HepG2 (cell line): ENCODE results near the gene CADM1. TPM values are rescaled to one million over a fixed set of nuclear protein-coding genes. Genes with fewer than 3 reads are reported as not detected.

Experiments
- ATAC-seq: fragments of 200-7000 bp; cut with Tn5 transposase; 3 replicates; pipeline ENCODE4 v1.9.1; 2020; ENCODE audit warnings: mild to moderate bottlenecking, moderate library complexity
- BruUV-seq: library from RNA; stranded (reverse); fragments of 400-500 nt; replicated peaks from 2 replicates; lab custom pipeline; 2021; lab: Mats Ljungman, UMichigan
- CTCF ChIA-PET: fragments of 300-600 bp; formaldehyde crosslinking; extraction: SDS; loops from one replicate; lab custom pipeline; 2021; ENCODE audit warnings: low total read pairs, inconsistent platforms, low intra/inter-chr PET ratio; lab: Yijun Ruan, JAX
- POLR2A ChIA-PET: fragments of 350-600 bp; sonication (Branson Sonifier 250); formaldehyde crosslinking; loops from one replicate; lab custom pipeline; 2020; ENCODE audit warnings: antibody characterized with exemption, inconsistent platforms; lab: Yijun Ruan, JAX
- DNase-seq: peaks from one replicate; pipeline ENCODE4 v3.0.0-alpha.2; 2015; ENCODE audit warnings: low spot score
- FAIRE-seq: peaks from 3 replicates; lab custom pipeline; 2011; peaks lifted over from hg19 to GRCh38; lab: Jason Lieb, UNC
- H2AFZ ChIP-seq: one replicate; pipeline ENCODE4 v1.6.1; 2011; ENCODE audit warnings: low read length, inconsistent platforms
- H3K27ac ChIP-seq: fragments of 300-600 bp; 3 replicates; pipeline ENCODE4 v1.8.0; 2011; ENCODE audit warnings: mixed run types, mild to moderate bottlenecking, mixed read lengths, low read length, inconsistent platforms; ENCODE audit not compliant: insufficient read depth; ENCODE audit errors: extremely low read length
- H3K27me3 ChIP-seq, 2 experiments: fragments of 200-600 bp in 1 of 2; 2 replicates in 1 of 2; 3 replicates in 1 of 2; pipeline versions ENCODE4 v1.6.0 to v1.8.0; 2011; ENCODE audit warnings: low read length in 2 of 2, mild to moderate bottlenecking in 2 of 2, moderate library complexity in 2 of 2, inconsistent platforms in 1 of 2; ENCODE audit not compliant: insufficient read depth in 2 of 2, control insufficient read depth in 1 of 2
- H3K36me3 ChIP-seq, 2 experiments: fragments of 200-600 bp in 1 of 2; replicated peaks in 1 of 2; 2 replicates in 1 of 2; 3 replicates in 1 of 2; pipeline versions ENCODE4 v1.5.1 to v1.8.0; 2011; ENCODE audit warnings: low read length in 2 of 2, inconsistent platforms in 1 of 2; ENCODE audit not compliant: insufficient read depth in 2 of 2, control insufficient read depth in 1 of 2
- H3K4me1 ChIP-seq: 2 replicates; pipeline ENCODE4 v1.5.1; 2012; ENCODE audit warnings: low read length, inconsistent platforms; ENCODE audit not compliant: insufficient read depth
- H3K4me2 ChIP-seq: 2 replicates; pipeline ENCODE4 v1.6.0; 2011; ENCODE audit warnings: low read depth, low read length, inconsistent platforms
- H3K4me3 ChIP-seq, 3 experiments: fragments of 200-600 bp in 1 of 3; sonication (generic), shearing (Covaris generic) in 1 of 3; replicated peaks in 1 of 3; 2 replicates each; pipeline ENCODE4 v1.5.1; 2011 to 2016; ENCODE audit warnings: low read length in 3 of 3, inconsistent platforms in 2 of 3, low read depth in 2 of 3, mild to moderate bottlenecking in 2 of 3, control low read depth in 1 of 3, mixed read lengths in 1 of 3; ENCODE audit not compliant: insufficient read depth in 1 of 3
- H3K79me2 ChIP-seq: one replicate; pipeline ENCODE4 v1.6.1; 2011; ENCODE audit warnings: low read length, inconsistent platforms; ENCODE audit not compliant: insufficient read depth
- H3K9ac ChIP-seq: 2 replicates; pipeline ENCODE4 v1.6.0; 2011; ENCODE audit warnings: mild to moderate bottlenecking, low read depth, low read length, inconsistent platforms; ENCODE audit not compliant: insufficient read depth
- H3K9me3 ChIP-seq: 2 replicates; pipeline ENCODE4 v1.5.1; 2012; ENCODE audit warnings: mild to moderate bottlenecking, low read length
- H4K20me1 ChIP-seq: 2 replicates; pipeline ENCODE4 v1.6.0; 2011; ENCODE audit warnings: inconsistent platforms, mild to moderate bottlenecking, low read length, moderate library complexity; ENCODE audit not compliant: insufficient read depth
- RXRA ChIP-seq: sonication (generic); formaldehyde crosslinking; IDR thresholded peaks from 2 replicates; pipeline ENCODE4 v1.5.1; 2020; ENCODE audit warnings: missing genetic modification reagents
- U2AF1 ChIP-seq: fragments of 200-400 bp; formaldehyde crosslinking; optimal IDR thresholded peaks from 2 replicates; pipeline ENCODE3; 2017; ENCODE audit warnings: mild to moderate bottlenecking, low read depth, low read length
- ZNF543 ChIP-seq: sonication (generic); formaldehyde crosslinking; IDR thresholded peaks from 2 replicates; pipeline ENCODE4 v1.4.0; 2020; ENCODE audit warnings: mild to moderate bottlenecking, missing genetic modification reagents
- ZNF549 ChIP-seq: sonication (generic); formaldehyde crosslinking; IDR thresholded peaks from 2 replicates; pipeline ENCODE4 v1.5.0; 2020; ENCODE audit warnings: missing genetic modification reagents
- ZNF678 ChIP-seq: sonication (generic); formaldehyde crosslinking; IDR thresholded peaks from 2 replicates; pipeline ENCODE4 v1.4.0; 2020; ENCODE audit warnings: mild to moderate bottlenecking, missing genetic modification reagents
- WGBS: methylation state at CpG from one replicate; pipeline ENCODE4 v1.1.6; 2017; ENCODE audit warnings: low lambda C conversion rate; 5-methylcytosine and 5-hydroxymethylcytosine counted together
- in situ Hi-C: cut with HindIII; loops from 2 replicates; pipeline ENCODE4 v1.10.0; 2017; ENCODE audit warnings: low pct_unique_long_range_greater_than_20kb; ENCODE audit not compliant: extremely low pct_ligation_motif_present
- intact Hi-C: fragments of 100-400 bp; cut with micrococcal nuclease; formaldehyde crosslinking; loops from one replicate; pipeline ENCODE4 v1.10.0; 2022; ENCODE audit not compliant: unreplicated experiment
- polyA plus RNA-seq, 8 experiments: library from polyadenylated mRNA; depleted of rRNA in 3 of 8; stranded (reverse) in 7 of 8; unstranded in 1 of 8; fragments of >200 nt; fragmentation: Illumina TruSeq in 4 of 8; extraction: Trizol in 4 of 8; gene quantifications; 2 replicates each; pipeline versions ENCODE4 v1.2.1 to v1.2.3, GENCODE V29; 2011 to 2016; ENCODE audit warnings: low read depth in 4 of 8, missing spikeins in 1 of 8, mixed read lengths in 1 of 8; ENCODE audit not compliant: insufficient read depth in 1 of 8
- total RNA-seq, 5 experiments: library from RNA; depleted of rRNA; stranded (reverse); fragments of >200 nt; fragmentation: Illumina TruSeq; extraction: Trizol; gene quantifications; 2 replicates each; pipeline ENCODE4 v1.2.3, GENCODE V29; 2016; ENCODE audit warnings: low read depth in 1 of 5
- TF ChIP-seq, protein P1 (sequence below): sonication (generic); formaldehyde crosslinking; IDR thresholded peaks from 2 replicates; pipeline ENCODE4 v1.8.0; 2023; ENCODE audit warnings: mild to moderate bottlenecking, missing genetic modification reagents
- TF ChIP-seq, protein P2 (sequence below): IDR thresholded peaks from 2 replicates; pipeline ENCODE4 v1.6.1; 2012; ENCODE audit warnings: low read depth, low read length, improper control_type of control experiment

CADM1 gene
- total and polyA plus RNA-seq, 2 of the 13 experiments (the other 11 are each of a cell fraction or from before 2014, with no cell fraction given), result 71.3 to 122 TPM

DNA sequence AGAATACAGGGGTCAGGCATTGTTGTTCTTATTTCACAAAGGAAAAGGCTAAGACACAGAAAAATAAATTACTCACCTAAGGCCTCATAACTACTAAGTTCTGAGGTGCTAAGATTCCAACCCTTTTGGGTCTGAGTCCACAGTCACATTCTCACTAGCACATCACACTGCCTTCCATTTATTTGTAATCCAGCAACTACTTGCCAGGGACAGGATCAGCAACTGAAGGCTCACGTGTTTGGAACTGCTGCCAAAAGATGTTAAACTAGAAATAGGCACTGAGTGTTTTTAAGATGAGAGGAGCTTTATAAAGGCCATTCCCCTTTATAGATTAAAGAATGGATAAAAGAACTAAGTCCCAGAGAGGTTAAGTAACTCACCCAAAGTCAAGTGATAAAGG, 58.0 kb downstream of the CADM1 start:
- in situ Hi-C loops, result no loop called here
- CTCF ChIA-PET, result no interaction called here
- 95% methylated on average over 1 of the region's 1 CpG for WGBS
- H3K4me3 ChIP-seq, result no peak overlapping the region
- H3K27ac ChIP-seq, result no peak overlapping the region
- peaks cover 8% of the 10 kb centered on the region for H3K4me1 ChIP-seq
- intact Hi-C loops, result loop anchor here (1.0 kb wide), 1 partner anchor 27 kb away; no protein-coding TSS in a partner anchor
- ATAC-seq, result no peak
- peaks cover 37% of the 10 kb centered on the region for H3K79me2 ChIP-seq
- H2AFZ ChIP-seq, result no peak overlapping the region
- no peak overlapping the region for H3K9ac ChIP-seq
- no peaks in the 10 kb centered on the region; the same call in none of the 2 replicates for H4K20me1 ChIP-seq
- DNase-seq, result no peak
- TF ChIP-seq, protein P1, sequence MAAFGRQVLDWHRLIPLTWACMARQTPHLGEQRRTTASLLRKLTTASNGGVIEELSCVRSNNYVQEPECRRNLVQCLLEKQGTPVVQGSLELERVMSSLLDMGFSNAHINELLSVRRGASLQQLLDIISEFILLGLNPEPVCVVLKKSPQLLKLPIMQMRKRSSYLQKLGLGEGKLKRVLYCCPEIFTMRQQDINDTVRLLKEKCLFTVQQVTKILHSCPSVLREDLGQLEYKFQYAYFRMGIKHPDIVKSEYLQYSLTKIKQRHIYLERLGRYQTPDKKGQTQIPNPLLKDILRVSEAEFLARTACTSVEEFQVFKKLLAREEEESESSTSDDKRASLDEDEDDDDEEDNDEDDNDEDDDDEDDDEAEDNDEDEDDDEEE (CRISPR knock-in tag), result no peak
- TF ChIP-seq ZNF543 (CRISPR knock-in tag) (no peak), RXRA (no peak), ZNF549 (CRISPR knock-in tag) (no peak)
- peaks cover 12% of the 10 kb centered on the region for H3K9me3 ChIP-seq
- no peak for FAIRE-seq
- BruUV-seq, result no TSS peak
- H3K4me2 ChIP-seq, result no peak overlapping the region
- H3K27me3 ChIP-seq, result no peaks in the 10 kb centered on the region
- POLR2A ChIA-PET, result no interaction called here
- H3K36me3 ChIP-seq, result no peaks in the 10 kb centered on the region; a peak in 2 of 5 replicates

DNA sequence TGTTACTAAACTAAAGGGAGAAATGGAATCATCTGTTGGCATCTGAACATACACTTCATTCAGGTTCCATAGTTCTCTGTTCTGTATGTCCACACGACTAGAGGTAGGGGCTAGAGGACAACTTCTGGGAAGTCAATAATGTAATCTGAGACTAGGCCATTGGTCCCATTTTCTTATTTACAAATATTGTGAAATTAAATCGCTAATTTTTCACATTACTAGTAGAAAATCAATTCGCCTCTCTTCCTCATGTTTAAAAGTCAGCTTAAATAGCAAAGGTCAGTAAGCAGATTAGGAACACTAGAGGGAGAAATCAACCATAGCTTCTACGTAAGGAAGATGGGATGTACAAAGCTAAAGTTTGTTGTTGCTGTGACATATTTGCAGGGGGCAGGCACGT, 59.7 kb downstream of the CADM1 start:
- no peaks in the 10 kb centered on the region; a peak in 2 of 5 replicates for H3K36me3 ChIP-seq
- FAIRE-seq (no peak), DNase-seq (no peak), ATAC-seq (peak; percentile 62)
- peaks cover 33% of the 10 kb centered on the region for H3K79me2 ChIP-seq
- 56% methylated on average over 5 of the region's 5 CpGs for WGBS
- in situ Hi-C loops (no loop called here), intact Hi-C loops (no loop called here)
- CTCF ChIA-PET, result no interaction called here
- H3K9me3 ChIP-seq, result peaks cover 12% of the 10 kb centered on the region
- H2AFZ ChIP-seq, result no peak overlapping the region
- BruUV-seq, result no TSS peak
- H3K9ac ChIP-seq, result no peak overlapping the region
- no peak overlapping the region for H3K4me3 ChIP-seq
- H3K4me2 ChIP-seq, result no peak overlapping the region
- H3K27ac ChIP-seq, result no peak overlapping the region
- peaks cover 8% of the 10 kb centered on the region for H3K4me1 ChIP-seq
- TF ChIP-seq U2AF1 (no peak), ZNF678 (CRISPR knock-in tag) (no peak)
- TF ChIP-seq, protein P2, sequence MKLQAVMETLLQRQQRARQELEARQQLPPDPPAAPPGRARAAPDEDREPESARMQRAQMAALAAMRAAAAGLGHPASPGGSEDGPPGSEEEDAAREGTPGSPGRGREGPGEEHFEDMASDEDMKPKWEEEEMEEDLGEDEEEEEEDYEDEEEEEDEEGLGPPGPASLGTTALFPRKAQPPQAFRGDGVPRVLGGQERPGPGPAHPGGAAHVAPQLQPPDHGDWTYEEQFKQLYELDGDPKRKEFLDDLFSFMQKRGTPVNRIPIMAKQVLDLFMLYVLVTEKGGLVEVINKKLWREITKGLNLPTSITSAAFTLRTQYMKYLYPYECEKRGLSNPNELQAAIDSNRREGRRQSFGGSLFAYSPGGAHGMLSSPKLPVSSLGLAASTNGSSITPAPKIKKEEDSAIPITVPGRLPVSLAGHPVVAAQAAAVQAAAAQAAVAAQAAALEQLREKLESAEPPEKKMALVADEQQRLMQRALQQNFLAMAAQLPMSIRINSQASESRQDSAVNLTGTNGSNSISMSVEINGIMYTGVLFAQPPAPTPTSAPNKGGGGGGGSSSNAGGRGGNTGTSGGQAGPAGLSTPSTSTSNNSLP, result 0 out of 2 replicates have a peak, but pooled peaks have one; percentile 8
- POLR2A ChIA-PET, result no interaction called here
- no peaks in the 10 kb centered on the region for H3K27me3 ChIP-seq
- H4K20me1 ChIP-seq, result no peaks in the 10 kb centered on the region; the same call in none of the 2 replicates
